Measurements from ENCODE around the gene NDOR1. TPM values are rescaled to one million over a fixed set of nuclear protein-coding genes. Genes with fewer than 3 reads are reported as not detected.

Gene NDOR1
- total RNA-seq, 1 donor from 2014 or later, result 22.4 TPM

GRCh38 chr9:137216188-137216965, 10.9 kb downstream of the NDOR1 start:
- TF ChIP-seq CTCF (IDR thresholded peaks at IDR 0.05; ENCODE audit: unreplicated experiment), result no peak
- Mint-ChIP-seq H3K27ac (no peak overlapping the region), H3K4me3 (no peak overlapping the region), H3K9me3 (no peaks in the 10 kb centered on the region), H3K36me3 (peaks cover 3% of the 10 kb centered on the region), H3K27me3 (ENCODE audit: low read depth) (no peaks in the 10 kb centered on the region), H3K4me1 (peaks cover 4% of the 10 kb centered on the region)
- DNase-seq (ENCODE audit: low spot score in 2 of 2, unreplicated experiment in 2 of 2), result no peak

GRCh38 chr9:137217276-137218211, 12.0 kb downstream of the NDOR1 start:
- Mint-ChIP-seq H3K27me3 (ENCODE audit: low read depth) (no peaks in the 10 kb centered on the region), H3K4me1 (peaks cover 4% of the 10 kb centered on the region), H3K4me3 (peak overlapping the region; percentile 51), H3K9me3 (no peaks in the 10 kb centered on the region), H3K36me3 (peaks cover 3% of the 10 kb centered on the region), H3K27ac (peak overlapping the region; percentile 83)
- DNase-seq (ENCODE audit: low spot score in 2 of 2, unreplicated experiment in 2 of 2), result peak in 1 of 2 experiments; percentile 70
- TF ChIP-seq CTCF (IDR thresholded peaks at IDR 0.05; ENCODE audit: unreplicated experiment), result no peak

- H3K4me1 Mint-ChIP-seq, result peaks cover 6% of the 10 kb centered on the region
- no peak overlapping the region for H3K4me3 Mint-ChIP-seq
- no peaks in the 10 kb centered on the region for H3K36me3 Mint-ChIP-seq
- no peak for TF ChIP-seq CTCF (IDR thresholded peaks at IDR 0.05; ENCODE audit: unreplicated experiment)
- peaks cover 2% of the 10 kb centered on the region for H3K27me3 Mint-ChIP-seq (ENCODE audit: low read depth)
- no peak for DNase-seq (ENCODE audit: low spot score in 2 of 2, unreplicated experiment in 2 of 2)
- H3K27ac Mint-ChIP-seq, result no peak overlapping the region
- no peaks in the 10 kb centered on the region for H3K9me3 Mint-ChIP-seq
Measured at GRCh38 chr9:137218212-137218753, 12.8 kb downstream of the NDOR1 start.

GRCh38 chr9:137218754-137219271, 13.3 kb downstream of the NDOR1 start:
- DNase-seq (ENCODE audit: low spot score in 2 of 2, unreplicated experiment in 2 of 2), result no peak
- no peak for TF ChIP-seq CTCF (IDR thresholded peaks at IDR 0.05; ENCODE audit: unreplicated experiment)
- H3K4me3 Mint-ChIP-seq, result no peak overlapping the region
- H3K27ac Mint-ChIP-seq, result no peak overlapping the region
- H3K4me1 Mint-ChIP-seq, result peaks cover 6% of the 10 kb centered on the region
- H3K36me3 Mint-ChIP-seq, result no peaks in the 10 kb centered on the region
- H3K9me3 Mint-ChIP-seq, result no peaks in the 10 kb centered on the region
- peaks cover 2% of the 10 kb centered on the region for H3K27me3 Mint-ChIP-seq (ENCODE audit: low read depth)

- Mint-ChIP-seq H3K36me3 (no peaks in the 10 kb centered on the region), H3K4me3 (peak overlapping the region; percentile 24), H3K27ac (no peak overlapping the region), H3K9me3 (no peaks in the 10 kb centered on the region), H3K27me3 (ENCODE audit: low read depth) (peaks cover 2% of the 10 kb centered on the region), H3K4me1 (peaks cover 6% of the 10 kb centered on the region)
- no peak for DNase-seq (ENCODE audit: low spot score in 2 of 2, unreplicated experiment in 2 of 2)
- no peak for TF ChIP-seq CTCF (IDR thresholded peaks at IDR 0.05; ENCODE audit: unreplicated experiment)
Measured at GRCh38 chr9:137219757-137220316, 14.3 kb downstream of the NDOR1 start.
